Measurements from ENCODE around the gene BCL11B. TPM values are rescaled to one million over a fixed set of nuclear protein-coding genes. Genes with fewer than 3 reads are reported as not detected.

BCL11B gene
- total and polyA plus RNA-seq, 2 of the 8 experiments (the other 6 are each of a cell fraction or from before 2014, with no cell fraction given), result 0.63 to 5.9 TPM

DNA sequence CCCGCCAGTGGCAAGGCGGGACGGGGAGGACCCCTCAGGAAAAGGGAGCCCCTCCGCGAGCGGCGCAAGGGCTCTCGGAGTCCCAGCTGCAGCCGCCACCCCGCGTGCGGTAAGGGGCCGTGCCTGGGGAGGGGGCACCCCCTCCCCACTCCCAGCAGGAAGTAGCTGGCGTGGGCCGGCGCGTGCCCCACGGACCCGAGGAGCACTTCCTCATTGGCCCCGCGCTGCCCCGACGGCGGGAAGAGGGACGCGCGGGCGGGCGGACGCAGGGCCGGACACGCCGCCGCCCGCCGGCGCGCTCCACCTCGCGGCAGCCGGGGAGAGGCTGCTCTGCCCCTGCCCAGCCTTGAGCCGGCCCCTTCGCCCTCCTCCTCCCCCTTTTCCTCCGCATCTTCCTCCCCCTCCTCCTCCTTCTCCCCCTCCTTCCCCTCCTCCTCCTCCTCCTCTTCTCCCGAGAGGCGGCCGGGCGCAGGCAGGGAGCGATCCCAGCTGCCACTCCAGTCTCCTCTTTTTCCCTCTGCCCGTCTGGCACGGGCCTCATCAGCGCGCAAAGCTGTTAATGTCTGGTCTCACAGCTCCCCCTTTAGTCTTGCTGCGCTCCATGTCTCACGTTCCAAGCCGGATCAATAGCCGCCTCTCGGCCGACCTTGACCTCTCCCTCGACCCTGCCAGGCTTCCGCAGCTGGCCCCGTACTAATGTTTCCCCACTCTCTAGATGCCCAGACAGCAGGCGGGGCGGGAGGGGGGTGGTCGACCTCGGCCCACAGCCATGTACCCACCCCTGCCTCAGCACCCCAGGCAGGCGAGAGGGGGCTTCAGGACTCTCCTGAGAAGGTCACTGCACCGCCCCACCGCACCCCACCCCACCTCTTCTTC, 2.6 kb upstream of the BCL11B start (continued):
- TF ChIP-seq MAFK (IDR thresholded peaks at IDR 0.05; ENCODE audit: low read depth, low read length) (no peak), CHD2 (IDR thresholded peaks at IDR 0.05; ENCODE audit: low read length) (peak; percentile 46), JUND (IDR thresholded peaks at IDR 0.05; ENCODE audit: low read length) (0 out of 2 replicates have a peak, but pooled peaks have one; percentile 41), GTF2F1 (IDR thresholded peaks at IDR 0.05; ENCODE audit: borderline replicate concordance, low read depth, low read length) (peak; percentile 52; the same call in 1 of the 2 replicates), TBP (IDR thresholded peaks at IDR 0.05; ENCODE audit: low read depth, low read length) (no peak), NRF1 (IDR thresholded peaks at IDR 0.05; ENCODE audit: low read depth, low read length) (no peak), CHD1 (IDR thresholded peaks at IDR 0.05; ENCODE audit: low read depth, low read length) (no peak), FOSL1 (IDR thresholded peaks at IDR 0.05; ENCODE audit: insufficient read depth, low read depth, low read length) (no peak), RAD21 (IDR thresholded peaks at IDR 0.05 in 1 of 2, conservative IDR thresholded peaks at IDR 0.05 in 1 of 2; ENCODE audit: low read depth in 2 of 2, low read length in 2 of 2) (peak; percentile 83 to 84), CTCF (IDR thresholded peaks at IDR 0.05; ENCODE audit: control extremely low read depth in 1 of 3, insufficient read depth in 1 of 3, low read depth in 1 of 3, low read length in 3 of 3) (peak; percentile 60 to 69 (median 61)), SP4 (IDR thresholded peaks at IDR 0.05; ENCODE audit: low read length) (no peak), YY1 (IDR thresholded peaks at IDR 0.05; ENCODE audit: low read depth, low read length) (peak; percentile 66; the same call in 1 of the 2 replicates), KDM5A (IDR thresholded peaks at IDR 0.05; ENCODE audit: low read length) (no peak), USF2 (IDR thresholded peaks at IDR 0.05; ENCODE audit: low read length) (no peak), RFX5 (IDR thresholded peaks at IDR 0.05; ENCODE audit: borderline replicate concordance, low read depth, low read length) (no peak), CREB1 (IDR thresholded peaks at IDR 0.05) (peak; percentile 53; the same call in 1 of the 2 replicates), TEAD4 (IDR thresholded peaks at IDR 0.05; ENCODE audit: low read depth, low read length) (peak; percentile 67; the same call in 1 of the 2 replicates), JUN (IDR thresholded peaks at IDR 0.05; ENCODE audit: low read depth, low read length) (no peak), SIX5 (IDR thresholded peaks at IDR 0.05; ENCODE audit: low read depth, low read length) (no peak), EZH2 (IDR thresholded peaks at IDR 0.05; ENCODE audit: low read depth, low read length, severe bottlenecking) (no peak), POLR2A (IDR thresholded peaks at IDR 0.05; ENCODE audit: control extremely low read depth in 1 of 2, low read depth in 2 of 2, low read length in 2 of 2) (peak in 1 of 2 experiments; percentile 53; a peak in 2 of 3 replicates)

All from H1 (cell line).